Measurements from ENCODE around the gene LMCD1.

The LMCD1 gene

DNA sequence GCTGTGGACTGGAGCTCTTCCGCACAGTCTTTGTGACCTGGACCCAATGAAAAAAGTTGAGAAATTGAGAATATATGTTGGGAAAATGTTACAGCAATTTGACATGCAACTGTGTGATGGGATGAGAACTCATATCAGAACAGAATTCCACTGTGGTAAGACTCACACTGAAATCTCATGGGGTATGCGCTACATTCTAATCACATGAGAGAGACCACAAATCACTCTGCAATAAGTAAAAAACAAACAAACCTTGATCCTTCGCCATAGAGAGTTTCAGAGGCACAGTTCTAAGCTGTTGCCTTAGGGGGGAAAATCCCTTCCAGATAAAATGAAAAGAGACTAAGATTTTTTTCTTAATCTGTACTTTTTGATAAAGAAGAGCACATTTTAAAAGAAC, 37.3 kb downstream of the LMCD1 start:
- TF ChIP-seq, protein P1, sequence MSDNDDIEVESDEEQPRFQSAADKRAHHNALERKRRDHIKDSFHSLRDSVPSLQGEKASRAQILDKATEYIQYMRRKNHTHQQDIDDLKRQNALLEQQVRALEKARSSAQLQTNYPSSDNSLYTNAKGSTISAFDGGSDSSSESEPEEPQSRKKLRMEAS (IDR thresholded peaks at IDR 0.05) = no peak
- TF ChIP-seq TEAD4 (IDR thresholded peaks at IDR 0.05) (no peak), ZBTB7A (IDR thresholded peaks at IDR 0.05; ENCODE audit: low read depth) (no peak), YY1 (IDR thresholded peaks at IDR 0.05; ENCODE audit: low read depth) (no peak), EGR1 (IDR thresholded peaks at IDR 0.05) (no peak), EP300 (IDR thresholded peaks at IDR 0.05; ENCODE audit: borderline replicate concordance) (no peak), RAD21 (IDR thresholded peaks at IDR 0.05; ENCODE audit: low read depth) (no peak), TAF1 (IDR thresholded peaks at IDR 0.05; ENCODE audit: low read depth) (no peak), FOXM1 (IDR thresholded peaks at IDR 0.05; ENCODE audit: borderline replicate concordance, low read depth) (no peak), CREB1 (IDR thresholded peaks at IDR 0.05; ENCODE audit: low read depth) (no peak), CEBPB (IDR thresholded peaks at IDR 0.05) (no peak)
- TF ChIP-seq, protein P2, sequence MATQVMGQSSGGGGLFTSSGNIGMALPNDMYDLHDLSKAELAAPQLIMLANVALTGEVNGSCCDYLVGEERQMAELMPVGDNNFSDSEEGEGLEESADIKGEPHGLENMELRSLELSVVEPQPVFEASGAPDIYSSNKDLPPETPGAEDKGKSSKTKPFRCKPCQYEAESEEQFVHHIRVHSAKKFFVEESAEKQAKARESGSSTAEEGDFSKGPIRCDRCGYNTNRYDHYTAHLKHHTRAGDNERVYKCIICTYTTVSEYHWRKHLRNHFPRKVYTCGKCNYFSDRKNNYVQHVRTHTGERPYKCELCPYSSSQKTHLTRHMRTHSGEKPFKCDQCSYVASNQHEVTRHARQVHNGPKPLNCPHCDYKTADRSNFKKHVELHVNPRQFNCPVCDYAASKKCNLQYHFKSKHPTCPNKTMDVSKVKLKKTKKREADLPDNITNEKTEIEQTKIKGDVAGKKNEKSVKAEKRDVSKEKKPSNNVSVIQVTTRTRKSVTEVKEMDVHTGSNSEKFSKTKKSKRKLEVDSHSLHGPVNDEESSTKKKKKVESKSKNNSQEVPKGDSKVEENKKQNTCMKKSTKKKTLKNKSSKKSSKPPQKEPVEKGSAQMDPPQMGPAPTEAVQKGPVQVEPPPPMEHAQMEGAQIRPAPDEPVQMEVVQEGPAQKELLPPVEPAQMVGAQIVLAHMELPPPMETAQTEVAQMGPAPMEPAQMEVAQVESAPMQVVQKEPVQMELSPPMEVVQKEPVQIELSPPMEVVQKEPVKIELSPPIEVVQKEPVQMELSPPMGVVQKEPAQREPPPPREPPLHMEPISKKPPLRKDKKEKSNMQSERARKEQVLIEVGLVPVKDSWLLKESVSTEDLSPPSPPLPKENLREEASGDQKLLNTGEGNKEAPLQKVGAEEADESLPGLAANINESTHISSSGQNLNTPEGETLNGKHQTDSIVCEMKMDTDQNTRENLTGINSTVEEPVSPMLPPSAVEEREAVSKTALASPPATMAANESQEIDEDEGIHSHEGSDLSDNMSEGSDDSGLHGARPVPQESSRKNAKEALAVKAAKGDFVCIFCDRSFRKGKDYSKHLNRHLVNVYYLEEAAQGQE (IDR thresholded peaks at IDR 0.05; ENCODE audit: low read depth) = no peak
- TF ChIP-seq, protein P3, sequence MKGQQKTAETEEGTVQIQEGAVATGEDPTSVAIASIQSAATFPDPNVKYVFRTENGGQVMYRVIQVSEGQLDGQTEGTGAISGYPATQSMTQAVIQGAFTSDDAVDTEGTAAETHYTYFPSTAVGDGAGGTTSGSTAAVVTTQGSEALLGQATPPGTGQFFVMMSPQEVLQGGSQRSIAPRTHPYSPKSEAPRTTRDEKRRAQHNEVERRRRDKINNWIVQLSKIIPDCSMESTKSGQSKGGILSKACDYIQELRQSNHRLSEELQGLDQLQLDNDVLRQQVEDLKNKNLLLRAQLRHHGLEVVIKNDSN (IDR thresholded peaks at IDR 0.05) = no peak

DNA sequence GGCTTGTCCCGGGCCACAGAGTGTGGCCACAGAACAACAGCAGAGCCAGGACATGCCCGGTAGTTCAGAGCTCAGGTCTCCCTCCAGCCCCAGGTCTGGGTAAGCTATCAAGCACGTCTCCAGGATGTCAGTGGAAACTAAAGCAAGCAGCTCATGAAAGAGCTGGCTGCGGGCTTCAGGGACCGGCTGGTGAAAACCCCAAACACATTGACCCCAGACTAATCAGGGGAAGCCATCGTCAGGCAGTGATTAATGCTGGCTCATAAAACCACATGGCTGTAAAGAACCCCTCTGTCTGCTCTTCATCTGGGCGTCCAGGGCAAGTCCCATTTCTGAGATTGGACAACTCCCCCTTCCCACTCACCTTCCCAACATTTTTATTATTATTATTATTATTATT, 37.8 kb downstream of the LMCD1 start:
- TF ChIP-seq TEAD4 (IDR thresholded peaks at IDR 0.05) = no peak
- TF ChIP-seq YY1 (IDR thresholded peaks at IDR 0.05; ENCODE audit: low read depth) = no peak
- TF ChIP-seq, protein P2 (IDR thresholded peaks at IDR 0.05; ENCODE audit: low read depth) = no peak
- no peak for TF ChIP-seq TAF1 (IDR thresholded peaks at IDR 0.05; ENCODE audit: low read depth)
- no peak for TF ChIP-seq EP300 (IDR thresholded peaks at IDR 0.05; ENCODE audit: borderline replicate concordance)
- TF ChIP-seq, protein P3 (IDR thresholded peaks at IDR 0.05) = no peak
- no peak for TF ChIP-seq EGR1 (IDR thresholded peaks at IDR 0.05)
- no peak for TF ChIP-seq RAD21 (IDR thresholded peaks at IDR 0.05; ENCODE audit: low read depth)
- TF ChIP-seq TCF12 (IDR thresholded peaks at IDR 0.05; ENCODE audit: low read depth) = no peak
- no peak for TF ChIP-seq NFIC (IDR thresholded peaks at IDR 0.05)
- TF ChIP-seq FOXM1 (IDR thresholded peaks at IDR 0.05; ENCODE audit: borderline replicate concordance, low read depth) = no peak
- no peak for TF ChIP-seq CREB1 (IDR thresholded peaks at IDR 0.05; ENCODE audit: low read depth)
- TF ChIP-seq, protein P1 (IDR thresholded peaks at IDR 0.05) = no peak

DNA sequence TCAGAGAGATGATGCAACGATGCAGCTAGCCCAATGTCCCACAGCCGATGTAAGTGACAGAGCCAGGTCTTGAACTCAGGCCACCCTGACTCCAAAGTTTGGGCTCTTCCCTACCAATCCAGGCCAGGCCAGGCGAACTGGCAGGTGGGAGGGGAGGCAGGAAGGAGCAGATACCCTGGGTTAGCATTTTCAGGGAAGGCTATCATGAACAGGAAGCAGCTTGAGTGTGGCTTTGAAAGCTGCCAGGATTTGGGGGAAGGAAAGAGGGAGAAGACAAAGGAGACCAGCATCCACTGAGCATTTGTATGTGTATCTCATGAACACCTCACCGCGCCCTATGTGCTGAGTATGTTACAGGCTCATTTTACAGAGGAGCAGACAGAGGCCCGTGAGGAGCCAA, 38.8 kb downstream of the LMCD1 start:
- no peak for TF ChIP-seq FOXM1 (IDR thresholded peaks at IDR 0.05; ENCODE audit: borderline replicate concordance, low read depth)
- TF ChIP-seq RAD21 (IDR thresholded peaks at IDR 0.05; ENCODE audit: low read depth) = no peak
- no peak for TF ChIP-seq EGR1 (IDR thresholded peaks at IDR 0.05)
- TF ChIP-seq CEBPB (IDR thresholded peaks at IDR 0.05) = no peak
- TF ChIP-seq NFIC (IDR thresholded peaks at IDR 0.05) = no peak
- no peak for TF ChIP-seq YY1 (IDR thresholded peaks at IDR 0.05; ENCODE audit: low read depth)
- TF ChIP-seq, protein P1 (IDR thresholded peaks at IDR 0.05) = no peak
- no peak for TF ChIP-seq TAF1 (IDR thresholded peaks at IDR 0.05; ENCODE audit: low read depth)
- TF ChIP-seq, protein P2 (IDR thresholded peaks at IDR 0.05; ENCODE audit: low read depth) = no peak

DNA sequence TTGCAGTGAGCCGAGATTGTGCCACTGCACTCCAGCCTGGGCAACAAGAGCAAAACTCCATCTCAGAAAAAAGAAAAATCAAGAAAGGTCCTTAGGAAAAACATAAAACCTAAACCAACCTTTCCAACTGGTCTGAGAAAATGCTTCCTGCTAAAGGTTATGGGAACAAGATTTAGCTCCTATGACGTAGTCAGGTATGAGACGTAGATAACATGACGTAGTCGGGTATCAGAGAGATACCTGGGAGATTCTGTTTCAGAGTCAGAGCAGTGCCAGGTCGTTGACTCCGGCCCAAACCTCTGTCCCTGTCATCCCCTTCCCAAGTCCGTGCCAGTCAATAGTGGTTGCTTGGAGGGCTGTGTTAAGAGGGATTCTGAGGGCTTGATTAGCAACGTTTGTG, 39.9 kb downstream of the LMCD1 start:
- TF ChIP-seq EP300 (IDR thresholded peaks at IDR 0.05; ENCODE audit: borderline replicate concordance) = no peak
- TF ChIP-seq CEBPB (IDR thresholded peaks at IDR 0.05) = no peak
- TF ChIP-seq, protein P3 (IDR thresholded peaks at IDR 0.05) = no peak
- TF ChIP-seq, protein P2 (IDR thresholded peaks at IDR 0.05; ENCODE audit: low read depth) = no peak
- no peak for TF ChIP-seq NFIC (IDR thresholded peaks at IDR 0.05)
- TF ChIP-seq RAD21 (IDR thresholded peaks at IDR 0.05; ENCODE audit: low read depth) = no peak
- no peak for TF ChIP-seq TCF12 (IDR thresholded peaks at IDR 0.05; ENCODE audit: low read depth)
- TF ChIP-seq CREB1 (IDR thresholded peaks at IDR 0.05; ENCODE audit: low read depth) = no peak
- TF ChIP-seq FOXM1 (IDR thresholded peaks at IDR 0.05; ENCODE audit: borderline replicate concordance, low read depth) = no peak
- TF ChIP-seq YY1 (IDR thresholded peaks at IDR 0.05; ENCODE audit: low read depth) = no peak
- no peak for TF ChIP-seq ZBTB7A (IDR thresholded peaks at IDR 0.05; ENCODE audit: low read depth)
- TF ChIP-seq TEAD4 (IDR thresholded peaks at IDR 0.05) = no peak

Data from Ishikawa (cell line).